HG03469 (cell line): ENCODE data around the gene MBD5.
"Not testable (repeated sequence)": the region's sequence is repeated elsewhere in the genome, so short reads cannot be mapped to it uniquely, and the experiment has no call there.

Experiments used
- ATAC-seq: cut with Tn5 transposase; IDR thresholded peaks from one replicate; pipeline ENCODE4 v1.9.1; 2021; ENCODE audit warnings: mild to moderate bottlenecking, moderate library complexity, moderate number of reproducible peaks; ENCODE audit not compliant: unreplicated experiment

The MBD5 gene

DNA sequence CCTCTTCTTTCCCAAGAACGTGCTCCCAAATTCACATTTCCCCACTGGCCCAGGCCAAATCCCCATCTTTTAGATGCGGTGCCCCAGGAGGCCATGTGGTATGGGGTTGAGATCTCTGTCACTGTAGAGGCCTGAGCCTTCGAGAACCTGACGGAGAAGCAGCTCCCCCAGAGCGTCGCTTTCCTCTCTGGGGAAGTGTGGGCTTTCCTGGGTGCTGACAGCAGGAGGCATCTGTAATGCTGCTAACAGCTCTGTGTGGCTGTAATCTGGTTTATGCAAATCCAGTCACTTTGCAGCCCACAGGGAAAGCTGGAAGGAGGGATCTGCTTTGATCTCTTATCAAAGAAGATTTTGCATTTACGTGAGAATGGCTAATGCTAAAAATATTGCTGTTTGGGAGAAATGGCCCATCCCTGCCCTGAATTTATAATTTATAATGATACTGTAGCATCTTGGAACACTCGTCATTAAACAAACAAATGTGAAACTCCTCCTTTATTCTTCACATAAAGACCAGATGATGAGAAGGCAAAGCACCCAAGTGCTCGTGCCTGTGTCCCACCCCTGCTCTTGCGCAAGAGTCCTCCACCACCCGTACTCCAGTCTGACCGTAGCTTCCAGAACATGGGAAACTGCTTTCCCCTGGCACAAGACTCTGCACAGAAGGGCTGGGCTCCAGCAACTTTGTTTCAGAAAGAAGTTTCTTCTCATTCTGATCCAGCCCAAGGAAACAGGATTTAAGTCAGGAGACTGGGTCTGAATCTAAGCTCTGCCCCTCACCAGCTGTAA is 513.7 kb downstream of the MBD5 start:
- ATAC-seq = no peak

DNA sequence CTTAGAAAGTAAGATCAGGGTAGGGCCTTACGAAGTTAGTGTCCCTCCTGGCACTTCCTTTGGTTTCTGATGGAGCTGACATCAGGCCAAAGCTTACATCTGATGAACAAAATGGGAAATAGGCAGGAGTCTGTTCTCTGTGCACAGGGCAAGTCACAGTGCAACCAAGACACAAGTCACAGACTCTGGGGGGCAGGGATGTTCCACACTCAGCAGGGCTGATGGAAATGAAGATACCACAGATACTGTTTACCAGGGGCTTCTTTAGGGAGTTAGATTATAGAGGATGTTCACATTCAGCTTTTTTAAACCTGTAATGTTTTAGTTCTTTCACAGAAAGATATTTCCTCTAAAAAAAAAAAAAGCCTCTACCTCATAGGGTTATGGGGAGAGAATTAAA is 517.5 kb downstream of the MBD5 start:
- ATAC-seq = no peak

DNA sequence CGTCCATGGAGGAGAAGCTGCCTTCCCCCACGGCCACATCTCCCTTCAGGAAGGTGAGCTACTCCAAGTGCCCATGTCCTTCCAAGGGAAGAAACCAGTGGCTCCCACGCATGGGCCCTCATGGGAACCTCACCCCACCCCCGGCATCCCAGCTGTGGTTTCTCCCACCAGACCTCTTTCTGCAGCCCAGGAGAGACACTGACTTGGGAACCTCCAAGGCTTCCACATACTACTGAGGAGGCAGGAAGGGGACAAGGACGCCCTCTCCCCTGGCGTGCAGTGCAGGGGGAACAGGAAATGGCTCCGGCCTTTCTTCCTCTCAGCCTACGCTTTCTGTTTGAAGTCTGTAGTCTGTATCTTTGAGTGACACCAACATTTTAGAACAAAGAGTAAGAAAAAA is 519.1 kb downstream of the MBD5 start:
- ATAC-seq = no peak

DNA sequence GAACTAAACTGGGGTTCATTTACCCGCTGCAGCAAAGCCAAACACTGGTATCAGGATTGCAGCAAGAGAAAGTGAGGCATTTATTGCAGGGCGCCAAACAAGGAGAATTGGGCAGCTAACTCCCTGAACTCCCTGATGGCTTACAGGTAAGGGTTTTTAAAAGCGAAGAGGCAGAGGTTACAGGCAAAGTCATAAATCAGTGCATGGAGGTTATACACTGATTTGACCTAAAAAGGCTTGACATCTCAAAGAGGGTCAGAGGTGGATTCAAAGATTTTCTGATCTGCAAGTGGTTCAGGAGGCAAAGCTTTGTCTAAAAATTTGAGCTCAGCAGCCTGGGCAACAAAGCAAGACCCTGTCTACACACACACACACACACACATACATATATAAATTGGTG is 520.9 kb downstream of the MBD5 start:
- ATAC-seq = no peak

DNA sequence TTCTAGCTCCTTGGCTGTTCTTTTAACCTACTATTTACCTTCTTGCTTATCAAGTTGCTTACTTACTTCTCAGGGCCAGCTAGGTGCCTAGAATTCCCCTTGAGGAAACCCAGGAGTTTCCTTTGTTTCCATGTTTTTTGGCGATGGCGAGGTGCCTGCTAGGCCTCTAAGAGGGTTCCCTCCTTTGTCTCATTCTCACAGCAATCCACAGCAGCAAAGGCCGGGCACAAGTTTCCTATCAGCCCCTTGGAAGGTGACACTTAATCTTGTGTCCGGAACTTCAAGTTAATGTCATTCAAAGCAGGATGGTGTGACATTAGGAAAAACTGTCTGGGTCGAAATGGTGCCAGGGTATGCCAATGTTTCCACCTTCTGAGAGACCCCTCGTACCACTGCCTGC is 521.7 kb downstream of the MBD5 start:
- ATAC-seq = no peak

DNA sequence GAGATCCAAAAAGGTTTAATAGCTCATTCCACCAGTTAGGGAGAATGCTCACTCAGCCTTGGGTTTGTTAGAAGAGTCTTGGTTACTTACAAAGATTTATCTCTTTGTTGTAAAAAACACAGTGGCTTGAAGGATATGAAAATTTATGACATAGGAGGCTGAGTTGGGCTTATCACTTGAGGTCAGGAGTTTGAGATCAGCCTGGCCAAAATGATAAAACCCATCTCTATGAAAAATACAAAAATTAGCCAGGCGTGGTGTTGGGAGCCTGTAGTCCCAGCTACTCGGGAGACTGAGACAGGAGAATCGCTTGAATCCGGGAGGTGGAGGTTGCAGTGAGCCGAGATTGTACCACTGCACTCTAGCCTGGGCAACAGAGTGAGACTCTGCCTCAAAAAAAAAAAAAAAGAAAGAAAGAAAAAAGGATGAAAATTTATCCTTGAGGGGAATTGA is 522.2 kb downstream of the MBD5 start:
- ATAC-seq = not testable (repeated sequence)

DNA sequence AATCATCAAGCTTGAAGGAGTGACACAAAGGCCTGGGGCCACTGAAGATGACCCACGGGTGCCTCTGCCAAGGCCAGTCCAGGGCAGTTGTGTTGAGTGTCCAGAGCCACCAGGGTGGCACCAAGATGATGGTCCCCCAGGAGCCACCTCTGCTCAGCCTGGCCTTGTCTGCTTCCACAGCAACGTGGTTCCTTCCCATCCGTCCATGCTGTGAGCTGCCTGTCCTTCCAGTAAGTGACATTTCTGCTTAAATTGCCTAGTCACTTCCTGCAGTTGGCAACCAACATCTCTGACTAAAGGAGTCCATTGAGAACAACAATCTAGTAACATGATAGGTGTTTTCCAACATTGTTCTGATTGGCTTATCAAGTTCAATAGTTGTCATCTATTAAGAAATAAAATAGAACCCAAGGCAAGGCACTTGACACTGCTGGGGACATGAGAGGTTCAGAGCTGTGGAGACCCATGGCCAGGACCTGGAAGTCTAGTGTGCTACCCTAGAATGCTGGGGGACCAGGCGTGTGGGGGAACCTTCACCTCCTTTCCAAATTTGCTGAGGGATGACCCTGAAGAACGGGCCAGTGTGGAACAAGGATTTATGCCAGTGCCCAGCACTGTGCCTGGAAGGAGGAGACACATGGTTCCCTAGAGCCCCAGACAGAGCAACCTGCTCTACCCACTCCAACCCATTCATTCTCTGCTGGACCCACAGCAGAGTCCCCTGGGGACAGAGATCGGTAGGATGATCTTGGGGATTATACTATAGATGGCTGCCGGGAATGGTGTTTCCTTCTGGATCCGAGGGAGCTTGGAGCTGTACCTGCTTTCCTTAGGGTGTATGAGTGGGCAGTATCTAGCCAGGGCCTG is 524.7 kb downstream of the MBD5 start:
- ATAC-seq = no peak

DNA sequence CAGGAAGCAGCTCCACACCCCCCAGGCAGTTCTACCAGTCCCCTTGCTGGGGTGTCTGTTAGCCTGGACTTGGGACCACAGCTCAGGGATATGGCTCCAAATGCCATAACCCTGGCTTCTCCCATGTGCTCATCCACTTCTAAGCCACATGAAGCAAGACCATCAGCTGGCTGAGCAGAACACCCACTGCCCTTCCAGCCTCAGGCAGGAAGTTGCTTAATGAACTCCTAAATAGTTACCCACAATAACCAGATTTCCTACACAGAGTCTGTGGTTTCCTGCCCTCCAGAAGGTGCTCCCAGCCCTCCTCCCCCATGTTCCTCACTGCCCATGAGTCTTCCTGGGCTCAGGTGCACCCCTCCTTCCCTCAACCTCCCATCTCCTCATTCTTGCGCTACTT is 525.4 kb downstream of the MBD5 start:
- ATAC-seq = no peak

DNA sequence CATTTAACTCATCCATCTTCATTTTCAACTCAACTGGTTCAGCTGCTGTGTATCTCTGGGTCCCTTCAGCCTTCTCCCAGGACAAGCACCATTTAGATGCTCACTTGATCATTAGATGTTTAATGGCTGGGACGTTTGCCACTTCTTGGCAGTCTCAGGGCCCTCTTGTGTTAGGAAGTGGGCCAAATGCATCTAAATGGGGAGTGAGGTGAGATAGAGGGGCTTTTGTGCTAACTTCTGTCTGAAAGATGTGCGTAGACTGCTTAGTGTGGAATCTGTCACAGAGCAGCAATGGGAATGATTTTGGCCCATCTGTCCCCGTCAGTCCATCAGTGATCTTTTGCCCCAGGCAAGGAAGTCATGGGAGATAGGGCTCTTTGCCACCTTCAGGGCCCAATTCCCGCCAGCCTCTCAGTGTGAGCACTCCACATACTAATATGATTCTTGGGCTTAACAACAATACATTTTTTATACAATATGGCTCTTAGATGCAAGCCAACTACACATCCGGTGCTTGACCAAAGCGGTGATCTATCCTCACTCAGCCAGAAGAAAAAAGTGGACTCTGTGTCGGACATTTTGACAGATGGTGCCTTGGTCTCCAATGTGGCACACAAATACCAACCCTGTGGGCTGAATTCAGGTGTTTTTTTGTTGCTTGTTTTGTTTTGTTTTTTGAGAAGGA is 528.0 kb downstream of the MBD5 start:
- no peak for ATAC-seq

DNA sequence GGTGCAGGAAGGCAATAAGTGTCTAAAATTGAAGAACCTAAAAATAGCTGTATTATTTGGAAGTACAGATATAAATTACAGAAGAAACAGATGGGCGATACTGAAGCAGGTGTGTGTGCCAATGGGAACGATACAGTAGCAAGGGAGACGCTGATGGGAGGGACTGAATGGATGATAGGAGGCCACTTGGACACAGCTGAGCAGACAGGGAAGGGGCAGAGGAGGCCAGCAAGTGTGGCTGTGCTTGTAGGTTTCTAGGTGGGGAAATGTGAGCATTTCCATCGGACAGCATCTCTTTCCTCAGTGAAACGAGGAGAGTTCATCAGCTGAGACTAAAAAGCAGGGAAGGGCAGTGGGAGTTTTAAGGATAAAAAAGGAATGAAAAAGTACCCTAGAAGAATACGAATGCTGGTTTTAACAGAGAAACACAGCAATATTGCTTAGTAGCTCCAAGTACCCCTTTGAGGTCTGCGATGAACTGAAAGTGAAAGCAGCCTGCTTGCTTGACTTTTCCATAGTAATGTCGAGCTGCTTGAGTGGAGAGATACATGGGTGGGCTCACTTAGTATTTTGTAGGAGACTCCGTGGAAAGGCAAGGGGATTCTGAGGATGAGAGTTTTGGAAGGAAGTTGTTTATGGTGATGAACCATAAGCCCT is 531.9 kb downstream of the MBD5 start:
- no peak for ATAC-seq

DNA sequence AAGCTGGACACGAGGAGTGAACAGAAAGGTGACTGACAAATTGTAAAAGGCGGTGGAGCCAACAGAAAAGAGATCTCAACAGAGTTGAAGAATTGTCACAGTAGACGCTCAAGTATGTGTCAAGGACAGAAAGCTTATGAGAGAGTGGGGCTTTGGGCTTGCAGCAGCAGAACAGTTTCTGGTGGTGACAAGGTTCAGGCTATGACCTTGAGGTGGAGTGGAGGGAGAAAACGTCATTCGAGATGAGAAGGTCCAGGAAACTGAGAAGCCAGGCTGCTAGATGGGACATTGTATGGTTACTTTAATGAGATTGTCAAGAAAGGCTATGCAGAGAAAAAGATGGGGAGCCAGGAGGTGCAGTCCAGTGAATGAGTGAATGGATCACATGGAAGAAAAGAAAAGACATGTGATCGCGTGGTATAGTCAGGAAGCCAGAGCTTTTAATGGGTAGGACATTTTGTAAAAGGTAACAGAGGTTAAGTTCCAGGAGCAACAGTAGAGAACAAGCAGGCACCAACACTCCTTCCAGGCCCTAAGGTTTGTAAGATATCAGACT is 532.5 kb downstream of the MBD5 start:
- ATAC-seq = no peak

DNA sequence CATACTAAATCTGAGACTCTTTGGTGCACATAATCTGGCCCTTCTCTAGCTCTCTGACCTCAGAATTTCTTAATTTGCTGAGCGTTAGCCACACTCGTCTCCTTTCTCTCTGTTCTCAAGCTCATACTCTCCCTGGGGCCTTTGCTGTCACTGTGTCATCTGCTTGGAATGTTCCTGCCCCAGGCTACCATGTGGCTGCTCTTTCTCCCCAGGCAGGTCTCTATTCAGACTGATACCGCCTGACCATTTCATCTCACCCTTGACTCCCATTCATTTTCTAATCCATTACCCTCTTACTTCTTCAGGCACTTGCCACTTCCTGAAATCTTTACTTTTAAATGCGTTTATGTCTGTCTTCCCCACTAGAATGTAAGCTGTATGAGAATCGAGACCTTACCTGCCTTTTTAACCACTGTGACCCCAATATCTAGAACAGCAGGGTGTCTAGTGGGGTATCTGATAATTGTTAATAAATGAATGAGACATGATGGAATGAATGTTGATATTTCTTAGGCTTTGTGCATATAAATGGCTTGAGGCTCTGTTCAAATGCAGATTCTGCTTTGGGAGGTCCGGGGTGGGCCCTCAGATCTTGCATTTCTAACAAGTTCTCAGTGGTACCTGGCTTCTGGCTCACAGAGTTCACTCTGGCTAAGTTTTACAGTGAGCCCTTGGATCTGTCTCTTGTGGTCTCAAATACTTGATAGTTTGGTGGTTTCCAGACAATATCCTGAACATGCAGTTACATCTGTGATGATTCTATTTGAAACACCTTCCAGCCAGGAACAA is 533.8 kb downstream of the MBD5 start:
- no peak for ATAC-seq

DNA sequence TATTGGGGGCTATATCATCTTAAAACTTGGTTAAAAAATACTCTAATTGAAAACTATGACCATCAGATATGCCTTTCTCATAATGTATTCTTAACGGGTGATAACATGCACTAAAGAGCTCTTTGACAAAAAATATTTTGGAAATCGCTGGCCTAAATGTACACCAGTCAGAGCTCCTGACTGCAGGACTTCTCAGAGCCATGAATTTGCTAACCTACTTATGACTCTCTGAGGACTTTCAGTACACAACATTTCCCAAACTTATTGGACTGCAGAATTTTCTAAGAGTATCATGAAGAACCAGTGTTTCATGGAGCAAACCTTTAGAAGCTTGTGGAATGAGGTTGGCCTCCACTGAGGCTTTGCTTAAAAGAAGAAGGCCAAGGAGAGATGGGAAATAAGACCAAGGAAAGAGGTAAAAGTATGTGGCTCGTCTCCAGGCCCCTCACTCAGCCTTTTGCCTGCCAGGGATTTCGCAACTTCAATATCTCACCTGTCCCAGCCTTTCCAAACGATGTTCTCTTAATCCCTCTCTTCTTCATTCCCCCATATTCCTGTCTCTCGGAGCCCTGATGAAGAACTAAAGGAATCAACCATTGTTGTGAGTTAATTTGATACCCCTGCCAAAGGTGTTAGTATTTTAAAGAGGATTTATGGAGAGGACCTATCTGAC is 534.9 kb downstream of the MBD5 start:
- ATAC-seq = no peak

DNA sequence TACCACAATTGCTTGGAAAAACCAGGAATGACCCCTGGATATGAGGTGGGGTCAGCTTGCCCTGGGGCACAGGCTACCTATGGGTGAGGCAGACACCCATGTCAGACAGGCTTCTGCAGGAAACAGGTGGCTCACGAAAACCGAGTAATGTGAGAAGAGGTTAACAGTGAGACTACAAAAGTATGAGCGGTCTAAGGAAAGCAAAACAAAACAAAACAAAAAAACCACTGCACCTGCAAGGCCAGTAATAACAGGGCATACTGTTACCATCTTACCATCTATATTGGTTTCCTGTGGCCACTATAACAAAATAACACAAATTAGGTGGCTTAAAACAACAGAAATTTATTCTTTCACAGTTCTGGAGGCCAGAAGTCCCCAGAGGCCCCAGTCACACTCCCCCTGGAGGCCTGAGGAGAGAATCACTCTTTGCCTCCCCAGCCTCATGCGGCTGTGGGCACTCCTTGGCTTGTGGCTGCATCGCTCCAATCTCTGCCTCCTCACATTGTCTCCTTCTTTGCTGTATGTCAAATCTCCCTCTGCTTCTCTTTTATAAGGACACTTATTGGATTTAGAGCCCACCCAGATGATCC is 537.0 kb downstream of the MBD5 start:
- no peak for ATAC-seq

DNA sequence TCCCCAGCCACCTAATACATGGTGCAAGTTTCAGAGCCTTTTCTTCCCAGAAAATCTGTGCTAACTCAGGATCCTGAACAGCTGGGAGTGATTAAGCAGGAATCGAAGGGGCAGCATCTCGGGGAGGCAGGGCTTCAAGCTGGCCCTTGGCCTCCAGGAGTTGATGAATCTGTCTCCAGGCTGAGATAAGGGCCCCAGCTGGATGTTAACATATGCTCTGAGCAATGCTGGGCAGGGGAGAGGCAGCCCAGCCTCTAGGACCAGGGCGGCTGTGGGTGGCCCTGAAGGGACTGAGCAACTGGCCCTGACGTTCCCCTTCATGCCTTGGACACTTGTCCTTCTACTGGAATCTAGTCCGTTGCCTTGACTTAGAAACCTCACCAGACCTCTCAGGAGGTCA is 539.6 kb downstream of the MBD5 start:
- no peak for ATAC-seq

DNA sequence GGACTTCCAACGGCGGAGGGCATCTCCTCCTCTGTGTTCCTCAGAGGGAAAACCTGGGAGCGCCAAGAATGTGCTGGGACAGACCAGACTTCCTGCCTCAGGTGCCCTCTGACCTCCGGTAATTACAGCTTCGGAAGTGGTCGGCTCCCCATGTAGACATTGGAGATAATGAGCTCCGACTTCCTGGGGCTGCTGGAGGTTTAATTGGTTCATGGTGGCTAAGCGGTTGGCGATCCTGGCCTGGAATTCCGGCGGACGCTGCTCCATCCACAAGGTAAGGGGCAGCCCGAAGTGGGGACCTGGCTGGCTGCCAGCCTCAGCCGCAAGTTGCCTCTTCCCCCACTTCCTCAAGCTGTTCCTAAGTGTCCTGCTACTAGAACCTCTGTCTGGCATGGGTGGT is 540.5 kb downstream of the MBD5 start:
- no peak for ATAC-seq

DNA sequence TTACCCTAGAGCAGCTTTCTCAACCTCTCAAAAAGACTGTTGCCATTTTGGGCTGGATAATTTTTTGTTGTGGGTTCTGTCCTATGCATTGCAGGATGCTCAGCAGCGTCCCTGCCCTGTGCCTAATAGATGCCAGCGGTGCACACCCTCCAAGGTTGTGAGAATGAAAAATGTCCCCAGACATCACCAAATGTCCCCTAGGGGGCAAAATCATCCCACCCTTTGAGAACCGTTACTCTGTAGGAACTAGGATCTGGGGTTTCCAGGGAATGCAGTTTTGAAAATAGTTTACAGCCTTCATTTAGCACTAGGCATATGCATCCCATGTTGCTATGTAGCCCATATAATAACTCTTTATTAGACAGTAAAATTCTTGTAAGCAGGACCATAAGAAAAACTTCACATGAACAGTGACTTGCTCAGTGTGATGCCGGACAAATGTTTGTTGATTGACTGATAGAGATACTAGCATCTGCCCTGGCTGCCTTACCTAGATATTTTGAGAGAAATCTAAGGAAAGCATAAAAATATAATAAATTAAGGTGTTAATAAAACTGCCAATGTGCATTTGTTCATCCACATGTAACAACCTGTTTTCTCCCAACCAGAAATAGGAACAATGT is 544.5 kb downstream of the MBD5 start:
- ATAC-seq = no peak
